GM12872 (cell line): Measurements from ENCODE around the gene ABCB9.

Experiments
- TF ChIP-seq, protein P1 (sequence below): IDR thresholded peaks from 3 replicates; pipeline ENCODE4 v1.5.1; 2011; ENCODE audit warnings: low read depth, mild to moderate bottlenecking, low read length, moderate library complexity; ENCODE audit not compliant: insufficient read depth

ABCB9 gene

GRCh38 chr12:122891661-122892525 is 74.4 kb downstream of the ABCB9 start:
- TF ChIP-seq, protein P1, sequence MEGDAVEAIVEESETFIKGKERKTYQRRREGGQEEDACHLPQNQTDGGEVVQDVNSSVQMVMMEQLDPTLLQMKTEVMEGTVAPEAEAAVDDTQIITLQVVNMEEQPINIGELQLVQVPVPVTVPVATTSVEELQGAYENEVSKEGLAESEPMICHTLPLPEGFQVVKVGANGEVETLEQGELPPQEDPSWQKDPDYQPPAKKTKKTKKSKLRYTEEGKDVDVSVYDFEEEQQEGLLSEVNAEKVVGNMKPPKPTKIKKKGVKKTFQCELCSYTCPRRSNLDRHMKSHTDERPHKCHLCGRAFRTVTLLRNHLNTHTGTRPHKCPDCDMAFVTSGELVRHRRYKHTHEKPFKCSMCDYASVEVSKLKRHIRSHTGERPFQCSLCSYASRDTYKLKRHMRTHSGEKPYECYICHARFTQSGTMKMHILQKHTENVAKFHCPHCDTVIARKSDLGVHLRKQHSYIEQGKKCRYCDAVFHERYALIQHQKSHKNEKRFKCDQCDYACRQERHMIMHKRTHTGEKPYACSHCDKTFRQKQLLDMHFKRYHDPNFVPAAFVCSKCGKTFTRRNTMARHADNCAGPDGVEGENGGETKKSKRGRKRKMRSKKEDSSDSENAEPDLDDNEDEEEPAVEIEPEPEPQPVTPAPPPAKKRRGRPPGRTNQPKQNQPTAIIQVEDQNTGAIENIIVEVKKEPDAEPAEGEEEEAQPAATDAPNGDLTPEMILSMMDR, result no peak

- TF ChIP-seq, protein P1, result no peak
Observed at GRCh38 chr12:122889761-122890520, 76.3 kb downstream of the ABCB9 start.

GRCh38 chr12:122888232-122888752 is 78.0 kb downstream of the ABCB9 start:
- TF ChIP-seq, protein P1, result no peak

DNA sequence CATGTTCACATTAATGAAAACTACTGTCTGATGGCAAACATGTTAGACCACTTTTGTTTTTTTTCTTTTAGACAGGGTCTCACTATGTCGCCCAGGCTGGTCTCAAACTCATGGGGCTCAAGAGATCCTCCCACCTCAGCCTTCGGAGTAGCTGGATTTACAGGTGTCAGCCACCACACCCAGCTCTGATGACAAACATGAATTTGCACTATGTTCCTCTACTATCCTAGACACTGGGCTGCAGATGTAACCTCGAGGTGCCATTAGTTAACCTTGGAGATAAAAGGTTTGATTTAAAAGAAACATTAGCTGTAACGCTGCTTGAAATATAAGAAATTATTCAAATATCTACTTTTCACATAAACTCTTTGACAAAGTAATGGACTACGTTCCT is 78.4 kb downstream of the ABCB9 start:
- TF ChIP-seq, protein P1, result no peak

DNA sequence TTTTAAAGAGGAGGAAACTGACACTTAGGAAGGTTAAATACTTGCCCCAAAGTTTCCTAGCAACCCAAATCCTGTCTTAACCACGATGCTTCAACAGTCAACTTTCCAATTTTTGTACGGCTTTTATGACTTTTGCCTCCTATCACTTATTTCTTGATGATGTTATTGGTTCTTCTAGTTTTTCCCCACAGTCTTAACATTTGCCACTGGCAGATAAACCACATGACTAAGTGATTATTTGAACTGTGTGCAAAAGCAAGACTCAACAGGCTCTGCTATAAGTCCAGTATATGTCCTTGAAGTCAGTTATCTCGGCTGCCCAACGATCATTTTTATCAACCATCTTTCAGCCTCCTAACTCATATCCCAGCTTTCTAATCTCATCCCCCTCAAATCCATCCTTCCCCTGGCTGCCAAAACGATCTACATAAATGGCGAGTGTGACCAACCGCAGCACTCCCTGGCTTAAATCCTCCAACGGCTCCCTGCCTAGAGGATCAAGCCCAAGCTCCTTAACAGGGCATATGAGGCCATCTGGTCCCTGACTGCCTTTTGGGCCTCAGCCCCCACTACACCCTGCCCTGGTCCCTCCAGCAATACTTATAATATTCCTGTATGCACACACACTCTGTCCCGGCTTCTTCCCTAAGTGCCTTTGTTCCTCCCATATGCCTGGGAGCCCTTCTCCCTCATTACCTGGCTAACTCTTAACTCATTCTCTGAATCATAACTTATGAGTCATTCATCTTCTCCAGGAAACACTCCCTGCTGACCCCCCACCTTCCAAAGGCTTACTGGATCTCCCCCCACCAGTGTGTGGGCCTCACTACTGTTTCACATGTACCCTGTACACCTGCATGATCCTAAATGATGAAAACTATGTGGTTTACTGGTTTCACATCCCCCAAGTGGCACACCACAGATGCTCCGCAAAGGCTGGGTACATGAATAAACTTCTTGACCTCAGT is 79.1 kb downstream of the ABCB9 start:
- TF ChIP-seq, protein P1, result no peak

GRCh38 chr12:122886161-122886560 is 80.1 kb downstream of the ABCB9 start:
- TF ChIP-seq, protein P1, result no peak
